PC-9 (cell line): ENCODE data around the gene ATP6V0E1.

Experiments
- CTCF ChIP-seq: fragments of 200-600 bp; sonication (generic); conservative IDR thresholded peaks from 2 replicates; pipeline ENCODE4 v1.6.1; 2017; ENCODE audit warnings: mixed run types, antibody characterized with exemption, mild to moderate bottlenecking, moderate library complexity
- EZH2 ChIP-seq: fragments of 200-600 bp; sonication (generic); IDR thresholded peaks from 2 replicates; pipeline ENCODE4 v1.8.0; 2017; ENCODE audit warnings: antibody characterized with exemption, low read depth

- TF ChIP-seq CTCF (no peak), EZH2 (no peak)
Measured at GRCh38 chr5:173001229-173001841, 17.8 kb downstream of the ATP6V0E1 start.
